Peyer's patch (tissue), 4 donors: ENCODE data around the gene COPB1. TPM values are rescaled to one million over a fixed set of nuclear protein-coding genes. Genes with fewer than 3 reads are reported as not detected.

Experiments
- DNase-seq, 3 donors: peaks; one replicate each; pipeline ENCODE4 v3.0.0-alpha.2; 2017 to 2019
- H3K27ac ChIP-seq, 4 donors: fragments of 200-600 bp; sonication (generic); one replicate each; pipeline ENCODE4 v1.5.1; 2016 to 2019
- H3K27me3 ChIP-seq, 2 donors: fragments of 200-600 bp; sonication (generic); one replicate each; pipeline ENCODE4 v1.5.1; 2019
- H3K36me3 ChIP-seq, 3 donors: fragments of 200-600 bp; sonication (generic); one replicate each; pipeline ENCODE4 v1.5.1; 2016 to 2019
- H3K4me1 ChIP-seq, 4 donors: fragments of 200-600 bp; sonication (generic); one replicate each; pipeline ENCODE4 v1.5.1; 2016 to 2019
- H3K4me3 ChIP-seq, 4 donors: fragments of 200-600 bp; sonication (generic); 1 replicate in 3 of 4; 2 replicates in 1 of 4; pipeline ENCODE4 v1.5.1; 2016 to 2019; ENCODE audit warnings: mild to moderate bottlenecking in 1 of 4
- H3K9me3 ChIP-seq, 4 donors: fragments of 200-600 bp; sonication (generic); one replicate each; pipeline ENCODE4 v1.5.1; 2016 to 2019; ENCODE audit warnings: mild to moderate bottlenecking in 1 of 4
- CTCF ChIP-seq, 6 experiments: fragments of 450-650 bp in 4 of 6; fragments of 200-600 bp in 2 of 6; sonication (generic) in 1 of 6; IDR thresholded peaks; one replicate each; pipeline ENCODE4 v1.5.1; 2017 to 2019; ENCODE audit warnings: antibody characterized with exemption in 6 of 6, mild to moderate bottlenecking in 3 of 6, moderate library complexity in 1 of 6
- POLR2A ChIP-seq, 2 donors: fragments of 450-650 bp; IDR thresholded peaks; one replicate each; pipeline ENCODE4 v1.5.1; 2017; ENCODE audit warnings: antibody characterized with exemption in 2 of 2, mild to moderate bottlenecking in 2 of 2, moderate library complexity in 2 of 2
- total RNA-seq, 4 donors: library from RNA; depleted of rRNA; stranded (reverse); fragments of >200 nt; gene quantifications; one replicate each; pipeline ENCODE4 v1.1.0, GENCODE V29; 2016

The COPB1 gene
- total RNA-seq, 4 donors from 2014 or later: 58.4 to 127 (median 92.4) TPM

GRCh38 chr11:14445542-14446530, 53.8 kb downstream of the COPB1 start:
- Histone ChIP-seq H3K36me3 (no peaks in the 10 kb centered on the region), H3K27me3 (no peaks in the 10 kb centered on the region), H3K4me1 (no peaks in the 10 kb centered on the region), H3K4me3 (no peak overlapping the region), H3K27ac (no peak overlapping the region), H3K9me3 (no peaks in the 10 kb centered on the region)
- TF ChIP-seq POLR2A (IDR thresholded peaks at IDR 0.05) (no peak), CTCF (IDR thresholded peaks at IDR 0.05) (no peak)
- no peak for DNase-seq

DNA sequence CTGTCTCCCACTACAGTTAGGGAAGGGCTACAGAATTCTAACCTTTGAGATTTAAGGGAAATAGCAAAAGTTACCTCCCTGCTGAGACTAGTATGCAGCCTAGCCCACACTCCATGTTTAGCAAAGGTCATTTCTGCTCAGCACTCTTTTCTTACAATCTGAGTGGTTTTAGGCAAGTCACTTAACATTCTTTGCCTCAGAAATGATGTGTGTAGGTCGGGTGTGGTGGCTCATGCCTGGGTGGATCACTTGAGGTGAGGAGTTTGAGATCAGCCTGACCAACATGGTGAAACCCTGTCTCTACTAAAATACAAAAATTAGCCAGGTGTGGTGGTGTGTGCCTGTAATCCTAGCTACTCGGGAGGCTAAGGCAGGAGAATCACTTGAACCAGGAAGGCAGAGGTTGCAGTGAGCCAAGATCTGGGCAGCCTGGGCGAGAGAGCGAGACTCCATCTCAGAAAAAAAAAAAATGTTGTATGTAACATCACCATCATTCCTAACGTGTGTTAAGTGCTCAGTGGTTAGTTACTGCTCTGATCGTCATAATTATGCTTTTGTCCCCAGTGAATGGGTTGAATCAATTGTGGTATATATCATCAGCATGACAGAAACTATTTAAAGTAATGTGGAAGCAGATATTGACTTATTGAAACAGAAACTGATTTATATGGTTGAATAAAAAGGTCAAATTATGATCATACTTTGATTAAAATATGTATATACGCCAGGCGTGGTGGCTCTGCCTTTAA, 55.0 kb downstream of the COPB1 start:
- DNase-seq: no peak
- H3K27me3 ChIP-seq: no peaks in the 10 kb centered on the region
- H3K4me1 ChIP-seq: no peaks in the 10 kb centered on the region
- H3K36me3 ChIP-seq: peaks cover 0 to 4% (median 0%) of the 10 kb centered on the region in 3 donors
- no peak overlapping the region for H3K27ac ChIP-seq
- TF ChIP-seq CTCF (IDR thresholded peaks at IDR 0.05) (no peak), POLR2A (IDR thresholded peaks at IDR 0.05) (no peak)
- H3K9me3 ChIP-seq: no peaks in the 10 kb centered on the region
- no peak overlapping the region for H3K4me3 ChIP-seq

GRCh38 chr11:14443638-14444037, 56.0 kb downstream of the COPB1 start:
- H3K4me3 ChIP-seq: no peak overlapping the region
- peaks cover 0 to 4% (median 0%) of the 10 kb centered on the region in 3 donors for H3K36me3 ChIP-seq
- TF ChIP-seq POLR2A (IDR thresholded peaks at IDR 0.05): no peak
- H3K27ac ChIP-seq: no peak overlapping the region
- no peaks in the 10 kb centered on the region for H3K4me1 ChIP-seq
- no peaks in the 10 kb centered on the region for H3K9me3 ChIP-seq
- H3K27me3 ChIP-seq: no peaks in the 10 kb centered on the region
- DNase-seq: peak in 2 of 3 donors; percentile 56 to 69

DNA sequence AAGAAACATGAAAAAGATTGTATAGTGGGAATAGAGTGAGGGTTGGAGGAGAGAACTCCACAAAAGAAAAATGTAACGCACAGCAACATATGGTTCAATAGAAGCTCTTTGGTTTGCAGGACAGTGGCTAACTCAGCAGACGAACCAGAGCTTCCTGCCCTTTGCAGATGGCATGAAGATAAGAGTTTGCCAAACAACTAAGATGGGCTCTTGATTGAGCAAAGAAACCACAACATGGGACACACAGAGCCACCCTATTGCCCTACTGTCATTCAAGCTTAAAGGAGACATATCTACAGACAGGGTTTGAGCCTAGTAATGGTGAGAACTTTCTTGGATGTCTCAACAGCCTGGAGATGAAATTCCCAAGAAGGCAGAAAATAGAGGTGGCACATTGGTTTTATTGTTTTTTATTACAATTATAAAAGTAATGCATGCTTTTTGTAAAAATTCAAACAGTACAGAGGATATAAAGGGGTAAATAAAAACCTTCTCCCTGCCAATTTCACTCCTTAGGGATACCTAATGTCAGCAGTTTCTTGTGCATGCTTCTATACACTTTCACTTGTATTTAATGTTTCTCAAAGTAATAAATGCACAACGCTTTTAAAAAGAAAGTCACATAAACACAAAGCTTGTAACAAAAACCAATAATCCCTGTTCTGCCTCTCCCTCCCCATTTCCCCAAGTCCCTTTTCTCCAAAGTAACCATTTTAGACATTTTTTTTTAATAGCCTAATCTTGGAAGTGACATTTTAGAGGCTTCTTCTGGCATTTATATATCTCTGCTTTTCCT, 63.7 kb downstream of the COPB1 start:
- TF ChIP-seq POLR2A (IDR thresholded peaks at IDR 0.05): no peak
- TF ChIP-seq CTCF (IDR thresholded peaks at IDR 0.05): no peak
- DNase-seq: no peak
- H3K27ac ChIP-seq: no peak overlapping the region

DNA sequence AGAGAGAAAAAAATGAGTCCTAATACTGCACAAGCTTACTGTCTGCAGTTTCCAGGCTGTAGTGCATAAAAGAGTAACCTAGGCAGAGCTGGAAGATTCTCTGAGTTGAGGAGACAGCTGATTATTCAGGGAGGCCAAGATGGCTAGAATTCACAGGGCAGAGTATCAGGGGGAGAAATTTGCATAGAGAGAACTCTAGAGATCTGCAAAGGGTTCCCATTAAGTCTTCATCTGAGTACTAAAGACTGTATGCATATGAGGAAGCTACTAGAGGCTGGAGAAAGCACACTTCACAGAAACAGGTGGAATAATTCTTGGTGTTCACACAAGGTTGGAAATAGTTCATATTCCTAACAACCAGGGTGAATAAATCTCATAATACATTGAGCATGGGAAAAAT, 74.0 kb downstream of the COPB1 start:
- H3K9me3 ChIP-seq: no peaks in the 10 kb centered on the region
- no peak for DNase-seq
- no peak overlapping the region for H3K27ac ChIP-seq
- no peak overlapping the region for H3K4me3 ChIP-seq
- H3K27me3 ChIP-seq: no peaks in the 10 kb centered on the region
- TF ChIP-seq POLR2A (IDR thresholded peaks at IDR 0.05) (no peak), CTCF (IDR thresholded peaks at IDR 0.05) (no peak)
- H3K36me3 ChIP-seq: no peaks in the 10 kb centered on the region
- H3K4me1 ChIP-seq: peaks cover 0 to 5% (median 0%) of the 10 kb centered on the region in 4 donors

More for the DNA sequence above, 63.7 kb downstream of the COPB1 start:
- H3K4me3 ChIP-seq: no peak overlapping the region
- H3K36me3 ChIP-seq: peaks cover 0 to 4% (median 0%) of the 10 kb centered on the region in 3 donors
- H3K4me1 ChIP-seq: no peaks in the 10 kb centered on the region
- H3K27me3 ChIP-seq: no peaks in the 10 kb centered on the region
- no peaks in the 10 kb centered on the region for H3K9me3 ChIP-seq
